Measurements from ENCODE around the gene PRKAR1B. TPM values are rescaled to one million over a fixed set of nuclear protein-coding genes. Genes with fewer than 3 reads are reported as not detected.

Gene PRKAR1B
- total and polyA plus RNA-seq, 7 experiments from 2014 or later: 16.1 to 51.4 (median 28.7) TPM

DNA sequence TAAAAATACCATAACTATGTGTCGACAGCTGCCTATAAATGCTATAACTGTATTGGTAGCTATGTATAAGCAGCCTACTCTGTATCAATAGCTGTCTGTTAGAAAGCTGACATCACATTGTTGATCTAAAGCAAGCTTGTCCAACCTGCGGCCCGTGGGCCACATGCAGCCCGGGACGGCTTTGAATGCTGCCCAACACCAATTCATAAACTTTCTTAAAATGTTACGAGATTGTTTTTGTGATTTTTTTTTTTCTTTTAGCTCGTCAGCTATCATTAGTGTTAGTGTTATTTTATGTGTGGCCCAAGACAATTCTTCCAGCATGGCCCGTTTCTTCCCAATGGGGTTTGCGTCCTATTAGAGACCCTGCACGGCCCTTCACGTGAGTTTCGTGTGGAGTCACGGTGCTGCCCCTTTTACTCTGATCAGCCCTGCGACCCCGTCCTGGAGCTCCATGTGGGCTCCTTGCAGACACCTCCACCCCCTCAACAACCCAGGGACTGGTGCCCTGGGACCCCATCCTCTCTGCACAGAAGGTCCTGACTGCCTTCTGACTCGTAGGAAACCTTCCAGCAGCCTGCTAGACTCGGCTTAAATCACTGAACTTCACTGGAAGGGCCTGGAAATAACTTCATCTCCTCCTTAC lies 4.5 kb upstream of the PRKAR1B start:
- Histone ChIP-seq H3K27me3 (ENCODE audit: control insufficient read depth in 2 of 2, insufficient read depth in 2 of 2, low read length in 2 of 2) (no peaks in the 10 kb centered on the region), H3K36me3 (ENCODE audit: control insufficient read depth in 2 of 3, insufficient read depth in 3 of 3, low read length in 3 of 3) (peaks cover 0 to 19% (median 0%) of the 10 kb centered on the region in 3 experiments), H3K9me3 (ENCODE audit: control insufficient read depth in 2 of 3, low read length in 3 of 3) (peaks cover 0 to 17% (median 0%) of the 10 kb centered on the region in 3 experiments), H3K4me3 (ENCODE audit: low read length) (no peak overlapping the region), H3K4me1 (ENCODE audit: control insufficient read depth in 2 of 2, insufficient read depth in 2 of 2, low read length in 2 of 2) (peaks cover 6 to 7% of the 10 kb centered on the region in 2 donors), H3K27ac (ENCODE audit: low read depth, low read length) (no peak overlapping the region)
- Mint-ChIP-seq H3K4me3 (peak overlapping the region in 3 of 10 donors; percentile 25 to 69 (median 55)), H3K4me1 (peaks cover 13 to 28% (median 20%) of the 10 kb centered on the region in 7 donors), H3K9me3 (peaks cover 0 to 6% (median 0%) of the 10 kb centered on the region in 11 donors), H3K36me3 (peaks cover 0 to 11% (median 8%) of the 10 kb centered on the region in 5 donors), H3K27ac (peak overlapping the region in 2 of 9 donors; percentile 15 to 36), H3K27me3 (no peaks in the 10 kb centered on the region)
- CTCF ChIA-PET: interaction anchor here (0.5 to 1.3 kb wide), 3 partner anchors 143 to 409 kb away, joined by 3 to 5 read pairs (median 4); no protein-coding TSS in a partner anchor
- DNase-seq: peak in 1 of 9 donors; percentile 7
- no peak for ATAC-seq
- POLR2A ChIA-PET: no interaction called here
- intact Hi-C loops (cut with micrococcal nuclease): loop anchor here in 1 of 2 donors (1.0 to 10.0 kb wide), 2 partner anchors 207 to 399 kb away; no protein-coding TSS in a partner anchor

DNA sequence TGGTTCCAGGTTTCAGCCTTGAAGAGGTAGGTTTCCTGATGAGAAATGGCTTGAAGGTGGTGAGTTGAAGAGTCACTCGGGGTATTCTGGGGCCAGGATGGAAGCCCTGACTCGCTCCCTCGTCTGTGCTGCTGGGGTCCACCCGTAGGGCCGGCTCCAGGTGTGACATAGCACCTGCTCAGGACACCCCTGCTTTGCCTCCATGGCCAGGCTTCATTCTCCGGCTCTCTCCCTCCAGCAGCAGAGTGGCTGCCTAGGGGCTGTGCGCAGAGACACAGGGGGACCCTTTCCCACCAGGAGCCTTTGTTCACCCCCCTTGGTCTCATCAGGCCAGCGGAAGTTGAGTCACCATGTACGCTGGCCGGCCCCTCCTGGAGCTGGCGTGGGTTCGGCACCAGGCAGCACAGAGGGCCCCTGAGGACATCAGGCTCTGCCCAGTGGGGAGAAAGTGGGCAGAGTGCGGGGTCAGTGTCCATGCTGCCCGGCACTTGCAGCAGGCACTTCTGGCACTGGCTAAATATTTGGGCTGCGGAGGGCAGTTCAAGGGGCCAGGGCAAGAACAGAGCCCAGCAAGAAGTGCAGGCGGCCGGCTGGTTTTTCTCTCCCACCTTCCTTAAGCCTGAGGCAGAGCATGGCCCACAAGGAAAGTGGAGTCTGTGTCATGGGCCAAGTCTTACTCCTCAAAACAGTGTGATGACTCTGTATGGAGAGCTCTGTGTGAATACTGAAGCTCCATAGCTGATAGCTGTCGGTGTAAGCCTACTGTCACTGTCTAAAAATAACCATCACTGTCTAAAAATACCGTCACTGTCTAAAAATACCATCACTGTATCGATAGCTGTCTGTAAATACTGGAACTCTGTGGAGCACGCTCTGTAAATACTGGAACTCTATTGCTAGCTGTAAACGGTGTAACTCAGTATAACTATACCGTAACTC lies 3.7 kb upstream of the PRKAR1B start:
- peaks cover 0 to 19% (median 0%) of the 10 kb centered on the region in 3 experiments for H3K36me3 ChIP-seq (ENCODE audit: control insufficient read depth in 2 of 3, insufficient read depth in 3 of 3, low read length in 3 of 3)
- intact Hi-C loops (cut with micrococcal nuclease): loop anchor here in 1 of 2 donors (10.0 kb wide), 1 partner anchor 206 kb away; no protein-coding TSS in a partner anchor
- peaks cover 0 to 6% (median 0%) of the 10 kb centered on the region in 11 donors for H3K9me3 Mint-ChIP-seq
- peaks cover 12% of the 10 kb centered on the region in 2 donors for H3K4me1 ChIP-seq (ENCODE audit: control insufficient read depth in 2 of 2, insufficient read depth in 2 of 2, low read length in 2 of 2)
- peaks cover 16 to 32% (median 23%) of the 10 kb centered on the region in 7 donors for H3K4me1 Mint-ChIP-seq
- H3K4me3 Mint-ChIP-seq: peak overlapping the region in 3 of 10 donors; percentile 25 to 69 (median 55)
- peaks cover 0 to 17% (median 0%) of the 10 kb centered on the region in 3 experiments for H3K9me3 ChIP-seq (ENCODE audit: control insufficient read depth in 2 of 3, low read length in 3 of 3)
- POLR2A ChIA-PET: no interaction called here
- peak overlapping the region in 3 of 9 donors; percentile 15 to 61 (median 36) for H3K27ac Mint-ChIP-seq
- DNase-seq (peak in 1 of 9 donors; percentile 5), ATAC-seq (no peak)
- no peaks in the 10 kb centered on the region for H3K27me3 Mint-ChIP-seq
- no peak overlapping the region for H3K27ac ChIP-seq (ENCODE audit: low read depth, low read length)
- H3K4me3 ChIP-seq (ENCODE audit: low read length): no peak overlapping the region
- H3K36me3 Mint-ChIP-seq: peaks cover 0 to 13% (median 8%) of the 10 kb centered on the region in 5 donors
- H3K27me3 ChIP-seq (ENCODE audit: control insufficient read depth in 2 of 2, insufficient read depth in 2 of 2, low read length in 2 of 2): no peaks in the 10 kb centered on the region
- CTCF ChIA-PET: interaction anchor here (0.5 to 0.6 kb wide), 2 partner anchors 233 to 401 kb away, joined by 3 read pairs; no protein-coding TSS in a partner anchor

DNA sequence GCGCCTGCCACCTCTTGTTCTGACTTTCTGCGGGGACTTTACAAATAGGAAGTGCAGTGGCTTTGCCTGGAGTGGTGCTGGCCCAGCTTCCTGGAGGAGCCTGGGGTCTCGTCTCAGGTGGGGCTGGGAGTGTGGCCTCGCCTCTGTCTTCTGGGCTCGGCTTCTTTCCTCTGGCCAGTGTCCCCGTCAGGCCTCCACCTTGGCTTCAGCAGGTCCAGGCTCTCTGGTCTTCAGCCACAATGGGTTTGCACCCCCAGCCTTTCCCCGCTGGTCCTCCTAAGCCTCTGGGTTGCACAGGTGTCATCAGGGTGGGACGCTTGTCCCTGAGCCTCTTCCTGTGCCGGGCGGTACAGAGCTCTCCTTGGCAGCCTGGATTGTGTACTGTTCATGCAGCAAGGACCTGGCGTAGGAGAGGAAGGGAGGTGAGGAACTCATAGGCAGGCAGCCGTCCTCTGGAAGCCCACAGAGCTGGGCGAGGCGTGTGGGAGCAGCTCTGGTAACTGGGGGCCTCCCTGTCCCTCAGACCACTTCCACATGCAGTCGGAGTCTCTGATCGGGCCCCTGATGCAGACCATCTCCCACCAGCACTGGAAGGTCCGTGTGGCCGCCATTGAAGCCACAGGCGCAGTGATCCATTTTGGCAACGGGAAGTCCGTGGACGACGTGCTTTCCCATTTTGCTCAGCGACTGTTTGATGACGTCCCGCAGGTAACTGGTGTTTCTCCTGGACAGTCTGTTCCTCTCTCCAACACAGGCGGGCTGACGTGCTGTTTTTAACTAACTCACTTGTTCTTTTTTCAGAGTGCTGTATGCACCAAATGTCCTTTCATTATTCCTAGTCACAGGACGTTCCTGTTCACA lies 2.3 kb upstream of the PRKAR1B start:
- Mint-ChIP-seq H3K27ac (peak overlapping the region in 4 of 9 donors; percentile 25 to 66 (median 38)), H3K36me3 (peaks cover 0 to 26% (median 10%) of the 10 kb centered on the region in 5 donors), H3K9me3 (peaks cover 0 to 5% (median 0%) of the 10 kb centered on the region in 11 donors), H3K27me3 (no peaks in the 10 kb centered on the region), H3K4me1 (peaks cover 22 to 41% (median 26%) of the 10 kb centered on the region in 7 donors), H3K4me3 (peak overlapping the region in 8 of 10 donors; percentile 17 to 85 (median 56))
- Histone ChIP-seq H3K4me1 (ENCODE audit: control insufficient read depth in 2 of 2, insufficient read depth in 2 of 2, low read length in 2 of 2) (peaks cover 14 to 15% of the 10 kb centered on the region in 2 donors), H3K9me3 (ENCODE audit: control insufficient read depth in 2 of 3, low read length in 3 of 3) (peaks cover 0 to 9% (median 0%) of the 10 kb centered on the region in 3 experiments), H3K36me3 (ENCODE audit: control insufficient read depth in 2 of 3, insufficient read depth in 3 of 3, low read length in 3 of 3) (peaks cover 0 to 19% (median 0%) of the 10 kb centered on the region in 3 experiments), H3K27ac (ENCODE audit: low read depth, low read length) (no peak overlapping the region), H3K27me3 (ENCODE audit: control insufficient read depth in 2 of 2, insufficient read depth in 2 of 2, low read length in 2 of 2) (no peaks in the 10 kb centered on the region), H3K4me3 (ENCODE audit: low read length) (no peak overlapping the region)
- ATAC-seq (no peak), DNase-seq (no peak)
- ChIA-PET CTCF (interaction anchor here (0.5 kb wide), 1 partner anchor 231 kb away, joined by 3 read pairs; no protein-coding TSS in a partner anchor), POLR2A (no interaction called here)
- intact Hi-C loops (cut with micrococcal nuclease): loop anchor here in 1 of 2 donors (5.0 kb wide), 1 partner anchor 582 kb away; no protein-coding TSS in a partner anchor

DNA sequence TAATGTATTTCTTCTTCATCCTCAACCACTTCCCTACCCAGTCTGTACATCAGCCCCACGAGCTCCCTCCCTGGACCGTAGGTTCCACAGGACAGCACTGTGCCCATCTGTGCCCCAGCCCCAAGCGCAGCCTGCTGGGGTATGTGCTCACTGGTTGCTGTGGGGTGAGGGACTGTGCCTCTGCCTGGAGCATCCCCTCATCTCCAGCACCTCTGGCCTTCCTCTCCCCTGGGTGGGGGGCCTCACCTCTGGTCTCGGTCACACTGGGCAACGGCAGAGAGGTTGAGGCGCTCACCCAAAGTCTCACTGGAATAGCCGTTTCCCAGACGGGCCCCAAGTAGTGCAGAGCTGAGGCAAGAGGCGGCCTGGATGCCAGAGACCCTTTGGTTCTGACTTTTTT lies 1.5 kb upstream of the PRKAR1B start:
- DNase-seq (no peak), ATAC-seq (no peak)
- peak overlapping the region in 3 of 9 donors; percentile 19 to 84 (median 60) for H3K27ac Mint-ChIP-seq
- peaks cover 5 to 34% (median 17%) of the 10 kb centered on the region in 5 donors for H3K36me3 Mint-ChIP-seq
- ChIA-PET CTCF (interaction anchor here (0.6 kb wide), 1 partner anchor 94 kb away, joined by 4 read pairs; no protein-coding TSS in a partner anchor), POLR2A (no interaction called here)
- H3K27me3 ChIP-seq (ENCODE audit: control insufficient read depth in 2 of 2, insufficient read depth in 2 of 2, low read length in 2 of 2): no peaks in the 10 kb centered on the region
- no peaks in the 10 kb centered on the region for H3K27me3 Mint-ChIP-seq
- H3K4me1 Mint-ChIP-seq: peaks cover 23 to 45% (median 31%) of the 10 kb centered on the region in 7 donors
- H3K4me1 ChIP-seq (ENCODE audit: control insufficient read depth in 2 of 2, insufficient read depth in 2 of 2, low read length in 2 of 2): peaks cover 14 to 15% of the 10 kb centered on the region in 2 donors
- peaks cover 0 to 3% (median 0%) of the 10 kb centered on the region in 3 experiments for H3K9me3 ChIP-seq (ENCODE audit: control insufficient read depth in 2 of 3, low read length in 3 of 3)
- H3K36me3 ChIP-seq (ENCODE audit: control insufficient read depth in 2 of 3, insufficient read depth in 3 of 3, low read length in 3 of 3): peaks cover 0 to 19% (median 0%) of the 10 kb centered on the region in 3 experiments
- no peak overlapping the region for H3K4me3 ChIP-seq (ENCODE audit: low read length)
- peaks cover 0 to 8% (median under 1%) of the 10 kb centered on the region in 11 donors for H3K9me3 Mint-ChIP-seq
- intact Hi-C loops (cut with micrococcal nuclease): loop anchor here in 1 of 2 donors (5.0 kb wide), 1 partner anchor 581 kb away; no protein-coding TSS in a partner anchor
- peak overlapping the region; percentile 70 to 88 (median 84) for H3K4me3 Mint-ChIP-seq
- H3K27ac ChIP-seq (ENCODE audit: low read depth, low read length): no peak overlapping the region

GRCh38 chr7:727806-728460 lies 852 bp upstream of the PRKAR1B start:
- peak overlapping the region; percentile 70 to 88 (median 84) for H3K4me3 Mint-ChIP-seq
- Histone ChIP-seq H3K27ac (ENCODE audit: low read depth, low read length) (no peak overlapping the region), H3K27me3 (ENCODE audit: control insufficient read depth in 2 of 2, insufficient read depth in 2 of 2, low read length in 2 of 2) (no peaks in the 10 kb centered on the region), H3K4me1 (ENCODE audit: control insufficient read depth in 2 of 2, insufficient read depth in 2 of 2, low read length in 2 of 2) (peaks cover 14 to 15% of the 10 kb centered on the region in 2 donors), H3K9me3 (ENCODE audit: control insufficient read depth in 2 of 3, low read length in 3 of 3) (no peaks in the 10 kb centered on the region), H3K36me3 (ENCODE audit: control insufficient read depth in 2 of 3, insufficient read depth in 3 of 3, low read length in 3 of 3) (peaks cover 0 to 20% (median 0%) of the 10 kb centered on the region in 3 experiments), H3K4me3 (ENCODE audit: low read length) (no peak overlapping the region)
- H3K9me3 Mint-ChIP-seq: peaks cover 0 to 8% (median 0%) of the 10 kb centered on the region in 11 donors
- ChIA-PET POLR2A (interaction anchor here (1.3 to 1.4 kb wide), 2 partner anchors 108 to 111 kb away, joined by 3 read pairs; no protein-coding TSS in a partner anchor), CTCF (interaction anchor here (0.6 kb wide), 1 partner anchor 93 kb away, joined by 4 read pairs; no protein-coding TSS in a partner anchor)
- peak overlapping the region in 6 of 9 donors; percentile 57 to 89 (median 72) for H3K27ac Mint-ChIP-seq
- intact Hi-C loops (cut with micrococcal nuclease): loop anchor here (2.0 to 5.0 kb wide), 8 partner anchors 89 to 581 kb away; partner anchors contain the start of genes GET4 (in 1 of the 2) and PDGFA (in 1 of the 2)
- DNase-seq (no peak), ATAC-seq (no peak)
- no peaks in the 10 kb centered on the region for H3K27me3 Mint-ChIP-seq
- H3K36me3 Mint-ChIP-seq: peaks cover 5 to 33% (median 20%) of the 10 kb centered on the region in 5 donors
- peaks cover 21 to 42% (median 29%) of the 10 kb centered on the region in 7 donors for H3K4me1 Mint-ChIP-seq

Data from naive thymus-derived CD4-positive, alpha-beta T cell (primary cell).